T-helper 1 cell treated with Interleukin-12 subunit alpha and Interleukin-12 subunit beta and Interleukin-4 antibody, amounts not matched to agents 30 ng/mL and 1 ng/mL, for 36 hours (primary cell): ENCODE data around the gene LSM11. TPM values are rescaled to one million over a fixed set of nuclear protein-coding genes. Genes with fewer than 3 reads are reported as not detected.

Source experiments
- intact Hi-C: fragments of 100-400 bp; cut with micrococcal nuclease; formaldehyde crosslinking; loops from one replicate; pipeline ENCODE4 v1.15.1; 2024
- total RNA-seq: library from RNA; stranded (reverse); gene quantifications from 2 replicates; pipeline ENCODE4 v1.2.3, GENCODE V29; 2022

LSM11 gene
- total RNA-seq, 1 donor from 2014 or later: 4.6 TPM

DNA sequence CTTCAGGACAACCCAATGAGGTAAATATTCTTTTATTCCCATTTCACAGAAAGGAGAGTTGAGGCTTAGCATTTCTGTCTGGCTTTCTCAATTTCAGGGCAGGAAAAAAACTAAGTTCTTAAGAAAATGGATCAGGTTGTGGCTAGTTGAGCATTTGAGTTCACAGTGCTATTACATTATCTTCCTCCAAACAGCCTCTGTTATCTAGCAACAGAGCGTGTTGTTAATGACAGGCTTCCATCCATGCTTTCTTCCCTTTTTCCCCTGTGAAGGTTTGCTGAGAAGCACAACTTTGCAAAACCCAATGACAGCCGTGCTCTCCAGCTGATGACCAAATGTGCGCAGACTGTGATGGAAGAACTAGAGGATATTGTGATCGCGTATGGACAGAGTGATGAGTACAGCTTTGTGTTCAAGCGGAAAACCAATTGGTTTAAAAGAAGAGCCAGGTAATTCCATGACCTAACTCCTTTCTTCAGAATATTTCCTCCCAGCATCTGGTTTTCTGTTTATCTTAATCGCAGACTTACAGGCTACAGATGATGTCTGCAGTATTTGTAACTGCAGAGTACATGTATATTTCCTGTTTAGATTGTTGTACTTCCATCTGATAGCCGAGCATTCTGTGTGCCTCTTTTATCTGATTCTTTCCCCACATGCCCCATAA is 10.8 kb upstream of the LSM11 start:
- intact Hi-C loops: no loop called here

DNA sequence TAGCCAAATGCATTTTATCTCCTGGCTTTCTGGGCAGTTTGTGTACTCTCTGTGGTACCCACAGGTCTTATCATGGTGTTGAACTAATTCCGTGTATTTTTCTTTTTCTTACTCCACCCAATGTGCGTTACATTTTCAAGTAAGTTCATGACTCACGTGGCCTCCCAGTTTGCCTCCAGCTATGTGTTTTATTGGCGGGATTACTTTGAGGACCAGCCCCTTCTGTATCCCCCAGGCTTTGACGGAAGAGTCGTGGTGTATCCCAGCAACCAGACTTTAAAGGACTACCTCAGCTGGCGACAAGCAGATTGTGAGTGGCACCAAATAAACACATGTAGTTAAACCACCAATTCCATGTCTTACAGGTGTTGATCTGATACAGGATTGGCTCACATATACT is 9.1 kb upstream of the LSM11 start:
- intact Hi-C loops: no loop called here

DNA sequence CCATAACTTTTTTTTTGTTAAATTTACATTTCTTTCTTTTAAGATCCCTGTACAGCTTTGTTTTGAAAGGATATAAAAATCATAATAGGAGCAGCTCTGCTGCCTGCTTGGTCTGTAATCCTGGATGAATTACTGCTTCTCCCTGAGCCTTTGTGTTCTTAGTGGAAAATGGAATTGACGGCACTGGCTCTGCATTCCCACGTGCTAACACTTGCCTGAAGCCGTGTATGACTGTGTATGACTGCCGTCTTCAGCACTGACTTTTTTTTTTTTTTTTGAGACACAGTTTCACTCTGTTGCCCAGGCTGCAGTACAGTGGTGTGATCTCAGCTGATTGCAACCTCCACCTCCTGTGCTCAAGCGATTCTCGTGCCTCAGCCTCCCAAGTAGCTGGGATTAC is 7.5 kb upstream of the LSM11 start:
- intact Hi-C loops: no loop called here

DNA sequence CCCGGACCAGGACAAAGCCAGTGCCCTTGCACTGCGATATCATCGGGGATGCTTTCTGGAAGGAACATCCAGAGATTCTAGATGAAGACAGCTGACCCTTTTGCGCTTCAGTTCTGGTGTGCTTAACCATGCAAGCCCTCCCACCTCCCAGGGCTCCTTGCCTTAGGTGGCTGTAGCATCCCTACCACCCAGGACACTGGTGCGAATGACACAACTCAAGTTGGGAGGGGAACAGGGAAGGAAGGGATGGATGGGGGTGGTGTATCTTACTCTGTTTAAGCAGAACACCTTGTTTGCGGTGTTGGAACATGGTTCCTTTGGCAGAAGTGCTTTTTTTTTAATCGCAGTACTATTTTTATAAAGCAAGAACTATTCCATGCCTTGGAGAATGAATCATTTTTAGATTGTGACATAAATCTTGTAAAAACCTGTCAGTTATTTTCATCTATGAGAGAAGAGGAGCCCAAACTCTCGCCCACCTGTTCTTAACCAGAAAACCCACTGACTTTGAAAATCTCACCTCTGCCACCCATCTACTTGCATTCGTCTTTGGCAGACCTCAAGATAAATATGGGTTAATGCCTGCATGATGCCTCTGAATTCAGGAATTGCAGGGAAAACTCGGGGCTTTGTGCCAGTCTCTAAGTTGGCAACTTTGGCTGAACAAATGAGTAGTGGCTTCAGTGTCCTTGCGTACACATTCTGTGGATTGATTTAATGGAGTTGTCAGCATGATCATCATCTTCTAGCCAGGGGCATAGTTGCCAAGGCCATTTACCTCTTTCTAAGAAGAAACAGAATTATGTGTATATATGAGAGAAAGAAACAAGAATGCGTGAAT is 3.9 kb upstream of the LSM11 start:
- intact Hi-C loops: loop anchor here (5.0 kb wide), 3 partner anchors 87 to 467 kb away; partner anchors contain the start of genes CLINT1 and SOX30

DNA sequence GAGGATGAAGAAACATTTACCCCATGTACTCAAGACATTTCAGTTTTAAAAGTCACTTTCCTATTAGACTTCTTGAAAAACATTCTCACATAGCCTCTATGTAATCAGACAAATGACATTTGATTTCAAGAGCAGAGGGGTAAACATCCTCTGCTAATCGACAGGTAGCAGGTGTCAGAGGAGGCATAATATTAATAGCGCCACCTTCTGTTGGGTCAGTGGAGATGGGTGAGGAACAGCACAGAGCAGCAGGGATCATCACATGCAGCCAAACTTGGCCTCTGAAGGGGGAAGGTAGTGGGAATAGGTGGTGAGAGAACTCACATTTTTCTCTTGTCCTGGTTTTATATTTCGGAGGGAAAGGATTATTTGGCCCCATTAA is 3.3 kb upstream of the LSM11 start:
- intact Hi-C loops: loop anchor here (5.0 kb wide), 3 partner anchors 88 to 468 kb away; partner anchors contain the start of genes CLINT1 and SOX30

DNA sequence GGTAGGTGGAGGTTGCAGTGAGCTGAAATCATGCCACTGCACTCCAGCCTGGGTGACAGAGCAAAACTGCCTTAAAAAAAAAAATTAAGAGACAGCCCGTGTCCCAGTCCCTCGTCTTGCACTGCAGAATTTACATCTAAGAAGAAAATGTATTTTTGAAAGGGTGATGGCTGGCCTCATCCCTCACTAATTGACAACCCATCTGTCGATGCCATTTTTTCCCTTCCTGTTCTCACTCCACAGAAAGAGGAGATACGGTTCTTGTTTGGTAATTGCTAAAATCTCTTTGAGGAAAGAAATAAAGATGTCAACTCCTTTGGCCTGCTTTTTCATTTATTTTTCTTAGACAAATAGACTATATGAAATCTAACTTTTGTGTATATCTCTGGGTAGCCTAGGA is 2.4 kb upstream of the LSM11 start:
- intact Hi-C loops: loop anchor here (5.0 kb wide), 3 partner anchors 89 to 469 kb away; partner anchors contain the start of genes CLINT1 and SOX30

DNA sequence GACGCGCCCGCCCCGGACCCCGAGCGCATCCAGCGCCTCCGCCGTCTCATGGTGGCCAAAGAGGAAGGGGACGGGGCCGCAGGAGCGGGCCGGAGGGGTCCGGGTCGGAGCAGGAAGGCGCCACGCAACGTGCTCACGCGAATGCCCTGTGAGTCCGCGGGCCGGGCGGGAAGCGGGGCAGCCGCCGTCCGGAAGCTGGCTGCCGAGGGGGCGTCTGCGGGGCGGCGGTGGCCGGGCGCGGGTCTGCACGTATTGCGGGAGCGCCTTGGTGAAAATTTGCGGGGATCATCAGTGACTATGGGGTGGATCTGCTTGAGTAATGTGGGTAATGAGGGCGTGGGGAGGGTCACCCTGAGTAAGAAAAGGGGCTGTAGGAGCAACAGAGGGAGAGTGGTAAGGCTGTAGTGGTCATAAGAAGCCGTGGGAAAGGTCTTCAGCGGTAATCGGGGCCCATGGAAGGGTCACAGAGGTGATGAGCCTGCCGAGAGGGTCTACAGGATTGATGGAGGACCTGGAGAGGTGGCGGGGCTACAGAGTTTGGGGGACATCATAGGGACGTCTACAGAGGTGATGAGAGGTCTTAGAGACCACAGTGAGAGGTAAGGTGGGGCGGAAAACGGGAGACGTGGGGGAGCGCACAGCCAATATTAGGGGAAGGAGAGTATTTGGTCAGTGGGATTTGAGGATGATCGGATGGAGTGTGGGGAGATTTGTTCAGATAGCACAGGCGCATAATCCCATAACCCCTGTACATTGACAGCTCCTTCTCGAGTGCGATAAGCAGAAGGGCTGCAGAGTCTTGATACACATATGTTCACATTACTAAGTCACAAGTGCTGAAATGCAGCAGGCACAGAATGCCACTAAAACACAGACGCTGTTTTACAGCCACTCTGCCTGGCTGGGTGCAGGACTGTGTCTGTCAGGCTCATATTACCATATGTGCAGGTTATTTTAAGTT is 819 bp downstream of the LSM11 start:
- intact Hi-C loops: loop anchor here (5.0 kb wide), 3 partner anchors 92 to 472 kb away; partner anchors contain the start of genes CLINT1 and SOX30

DNA sequence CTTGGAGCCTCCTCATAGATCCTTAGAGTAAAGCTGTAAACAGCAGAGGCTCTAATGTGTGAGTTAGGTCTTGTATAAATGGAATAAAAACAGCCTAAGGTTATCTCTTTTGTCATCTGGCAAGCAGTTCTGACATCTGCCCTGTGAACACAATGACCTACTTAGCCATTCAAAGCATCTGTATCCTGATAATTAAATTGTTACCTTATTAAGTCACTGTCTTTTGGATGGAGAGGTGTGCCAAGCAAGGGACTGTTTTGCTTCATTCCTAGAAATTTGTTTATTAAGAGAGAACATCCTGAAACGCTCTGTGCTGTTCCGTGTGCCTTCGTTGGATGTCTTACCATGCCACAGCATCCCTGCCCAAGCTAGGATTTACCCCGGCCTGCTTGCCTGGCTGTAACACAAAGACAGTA is 1.5 kb downstream of the LSM11 start:
- intact Hi-C loops: no loop called here

DNA sequence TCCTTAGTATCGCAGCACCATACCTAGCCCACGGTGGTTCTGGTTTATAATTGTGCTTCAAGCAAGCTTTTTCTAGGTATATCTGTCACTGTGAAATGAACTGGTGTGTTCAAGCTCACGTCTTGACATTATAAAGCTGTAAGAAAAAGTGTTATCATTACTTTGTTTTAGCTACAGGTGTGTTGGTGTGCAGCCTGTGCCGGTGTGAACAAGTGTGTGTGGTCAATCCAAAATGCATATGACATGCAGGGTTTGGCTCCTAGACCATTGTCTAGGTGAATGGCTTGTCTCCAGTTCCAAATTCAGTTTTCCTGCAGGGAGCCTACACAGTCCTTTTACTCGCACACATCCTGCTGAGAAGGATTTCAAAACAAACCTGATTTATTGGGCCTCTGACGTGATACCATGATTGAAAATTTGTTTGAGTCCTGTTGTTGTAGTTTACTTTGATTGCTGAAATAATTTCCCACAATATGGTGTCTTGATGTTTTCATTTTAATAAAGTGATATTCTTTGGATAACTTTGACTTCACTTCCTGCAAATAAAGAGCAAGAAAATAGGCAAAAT is 3.7 kb downstream of the LSM11 start:
- intact Hi-C loops: no loop called here

DNA sequence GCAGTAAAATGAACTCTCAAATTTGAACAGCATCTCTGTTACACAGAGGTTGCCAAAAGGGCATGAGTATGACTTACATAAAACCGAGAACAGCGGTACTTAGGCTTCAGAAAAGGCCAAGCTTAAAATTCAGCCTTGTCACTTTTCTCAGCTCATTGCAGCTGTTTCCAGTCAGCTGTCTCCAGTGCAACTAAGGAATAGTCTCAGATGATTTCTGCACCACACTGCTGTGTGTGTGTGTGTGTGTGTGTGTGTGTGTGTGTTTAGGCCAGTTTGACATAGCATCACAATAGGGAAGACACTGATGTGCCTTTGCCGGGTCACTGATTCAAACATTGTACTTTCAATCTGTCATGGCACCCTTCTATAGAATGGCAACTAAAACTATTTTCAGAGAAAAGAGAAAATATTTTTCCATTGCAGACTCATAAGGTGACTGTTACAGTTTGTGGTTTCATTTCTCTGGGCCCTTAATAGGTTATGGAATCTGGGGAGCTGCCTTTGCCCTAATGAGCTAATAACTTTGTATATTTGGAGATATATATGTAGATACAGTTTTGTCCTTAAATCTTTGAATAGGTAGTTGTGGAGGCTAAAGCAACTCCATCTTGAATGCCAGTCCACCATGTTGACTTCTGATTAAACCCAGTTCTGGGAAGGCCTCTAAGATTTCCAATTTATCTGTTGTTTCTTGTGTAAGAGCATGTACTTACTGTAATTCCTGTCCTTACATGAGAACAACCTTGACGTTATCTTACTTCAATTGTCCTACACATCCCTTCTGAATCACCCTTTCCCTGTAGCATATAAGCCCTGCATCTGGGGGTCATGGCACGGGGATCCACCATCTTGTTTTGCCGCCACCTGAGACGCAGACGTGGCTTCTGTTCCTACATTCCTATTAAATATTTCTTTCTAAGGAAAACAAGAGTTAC is 4.5 kb downstream of the LSM11 start:
- intact Hi-C loops: no loop called here

DNA sequence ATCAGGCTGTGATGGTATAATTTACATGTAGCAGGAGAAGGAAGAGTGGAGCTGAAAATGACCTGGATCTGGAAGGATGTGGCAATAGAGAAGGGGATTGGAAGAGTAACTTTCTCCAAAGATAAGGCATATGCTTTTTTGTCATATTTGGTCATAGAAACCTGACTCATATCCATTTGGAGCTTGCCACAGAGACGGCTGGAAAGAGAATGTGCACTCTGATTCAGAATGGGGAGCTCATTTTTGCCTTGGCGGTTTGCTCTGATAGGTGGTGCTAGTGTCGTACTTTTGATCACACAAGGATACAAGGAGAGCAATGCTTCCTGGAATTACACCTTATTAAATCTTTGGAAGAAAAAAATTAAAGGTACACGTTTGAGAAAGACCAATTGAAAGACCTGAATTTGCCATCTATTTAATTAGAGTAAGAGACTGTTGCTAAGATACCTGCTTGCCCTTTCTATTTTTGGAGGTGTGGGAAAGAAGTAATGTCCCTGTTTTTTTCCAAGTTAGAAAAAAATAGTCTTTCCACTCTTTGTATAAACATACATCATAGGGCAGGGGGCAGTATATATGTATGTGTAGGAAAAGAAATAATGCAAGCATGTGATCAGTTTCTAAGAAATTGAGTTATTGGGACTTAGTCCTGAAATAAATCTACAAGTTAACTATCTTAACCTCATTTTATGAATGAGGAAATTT is 5.4 kb downstream of the LSM11 start:
- intact Hi-C loops: no loop called here

DNA sequence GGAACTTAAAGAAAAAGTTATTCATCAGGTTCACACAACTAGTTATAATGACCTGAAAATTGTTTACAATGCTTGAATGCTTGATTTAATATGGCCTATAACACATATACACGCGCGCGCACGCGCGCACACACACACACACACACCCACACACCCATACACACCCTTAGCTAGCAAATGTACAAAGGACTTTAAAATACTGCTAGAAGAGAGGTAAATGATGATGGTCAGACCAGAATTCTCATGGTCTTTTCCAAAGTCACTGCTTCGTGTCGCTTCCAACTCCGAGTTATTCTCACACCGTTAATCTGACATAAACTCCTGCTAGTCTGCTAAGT is 5.9 kb downstream of the LSM11 start:
- intact Hi-C loops: no loop called here

DNA sequence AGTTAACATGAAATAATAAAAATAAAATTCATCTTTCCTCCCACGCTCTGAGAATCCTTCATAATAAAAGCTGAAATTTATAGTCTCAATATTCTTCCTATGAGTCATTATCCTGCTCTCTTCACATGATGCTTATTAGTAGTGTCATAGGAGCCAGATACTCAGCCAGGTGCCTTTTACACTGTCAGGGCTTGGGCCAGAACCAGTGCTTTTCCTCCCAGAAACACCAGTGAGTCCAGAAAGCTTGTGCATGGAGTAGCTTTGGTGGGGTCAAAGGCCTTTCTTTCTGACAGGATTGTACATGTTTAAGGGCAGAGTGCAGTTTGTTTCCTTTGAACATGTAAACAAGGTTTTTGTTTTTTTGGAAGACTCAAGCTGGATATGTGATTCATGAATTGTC is 6.8 kb downstream of the LSM11 start:
- intact Hi-C loops: no loop called here

DNA sequence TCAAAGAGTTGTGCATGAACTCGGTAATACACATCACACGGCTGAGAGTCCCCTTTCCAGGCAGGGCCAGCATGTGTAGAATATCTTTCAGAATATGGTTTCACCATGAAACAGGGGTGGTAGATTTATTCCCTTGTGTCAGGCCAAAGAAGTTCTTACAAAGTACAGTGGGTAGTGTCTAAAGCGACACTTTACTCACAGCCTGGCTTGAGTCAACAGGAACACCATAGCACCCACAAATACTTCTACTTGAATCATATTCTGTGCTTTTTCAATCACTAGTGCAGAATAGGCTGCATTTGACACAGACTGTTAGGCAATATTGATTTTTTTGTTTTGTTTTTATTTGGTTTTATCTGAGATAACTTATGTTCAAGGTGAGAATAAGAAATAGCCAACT is 12.6 kb downstream of the LSM11 start:
- intact Hi-C loops: no loop called here

DNA sequence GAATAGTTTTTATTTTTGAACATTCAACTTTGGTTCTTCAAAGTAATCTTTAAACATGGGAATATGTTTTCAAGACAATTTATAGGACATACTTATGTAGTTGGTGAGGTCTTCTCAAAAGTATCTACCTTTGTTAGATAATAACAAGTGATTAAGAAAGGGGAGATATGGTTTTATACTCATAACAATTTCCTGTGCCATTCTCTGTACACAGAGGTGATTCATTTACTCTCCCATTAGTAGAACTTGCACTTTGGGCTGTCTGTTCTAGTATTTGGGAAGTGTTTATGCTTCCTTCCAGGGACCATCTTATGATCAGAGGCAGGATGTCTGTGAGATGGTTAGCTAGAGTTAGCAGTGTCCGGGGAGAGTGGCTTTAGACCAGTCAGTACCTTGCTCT is 15.2 kb downstream of the LSM11 start:
- intact Hi-C loops: no loop called here

DNA sequence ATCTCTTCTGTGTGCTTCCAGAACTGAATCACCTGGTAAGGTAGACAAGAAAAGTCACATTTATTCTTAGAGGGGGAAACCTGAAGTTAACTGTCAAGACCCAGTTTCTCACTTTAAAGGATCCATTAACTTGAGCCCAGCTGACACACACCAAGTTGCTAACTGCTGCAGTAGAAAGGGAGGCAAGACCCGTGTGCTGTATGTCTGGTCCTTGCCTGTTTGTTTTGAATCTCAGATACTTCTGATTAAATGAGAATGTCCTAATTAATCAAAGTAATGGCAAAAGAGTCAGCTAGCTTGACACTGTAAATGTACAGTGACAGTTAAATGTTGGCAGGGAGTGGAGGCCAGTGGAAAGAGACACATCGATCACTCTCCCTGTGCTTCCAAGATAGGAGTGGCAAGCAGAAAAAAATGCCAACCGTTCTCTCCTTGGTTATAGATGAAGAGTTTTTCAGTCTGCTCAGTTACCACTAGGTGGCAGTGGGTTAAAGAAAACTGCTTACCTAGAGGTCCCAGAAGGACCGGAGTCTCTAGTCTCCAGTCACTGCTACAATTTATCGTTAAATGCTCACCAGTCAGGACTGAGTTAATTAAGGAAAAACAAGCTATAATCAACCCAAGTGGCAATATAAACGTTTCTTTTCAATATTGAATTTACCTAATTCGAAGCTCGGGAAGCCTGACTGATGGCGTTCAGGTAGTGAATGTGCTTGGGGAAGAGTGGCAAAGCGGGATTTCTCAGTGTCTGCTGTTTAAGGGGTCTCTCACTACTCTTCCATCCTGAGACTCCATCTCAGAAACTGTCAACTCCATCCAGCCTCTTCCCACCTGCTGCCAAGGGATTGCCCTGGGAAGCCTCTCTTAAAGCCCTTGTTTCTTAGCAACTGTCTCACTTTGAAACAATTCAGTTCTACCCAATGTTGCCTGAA is 18.4 kb downstream of the LSM11 start:
- intact Hi-C loops: loop anchor here (1.0 to 10.0 kb wide), 8 partner anchors 59 to 1371 kb away; no protein-coding TSS in a partner anchor

DNA sequence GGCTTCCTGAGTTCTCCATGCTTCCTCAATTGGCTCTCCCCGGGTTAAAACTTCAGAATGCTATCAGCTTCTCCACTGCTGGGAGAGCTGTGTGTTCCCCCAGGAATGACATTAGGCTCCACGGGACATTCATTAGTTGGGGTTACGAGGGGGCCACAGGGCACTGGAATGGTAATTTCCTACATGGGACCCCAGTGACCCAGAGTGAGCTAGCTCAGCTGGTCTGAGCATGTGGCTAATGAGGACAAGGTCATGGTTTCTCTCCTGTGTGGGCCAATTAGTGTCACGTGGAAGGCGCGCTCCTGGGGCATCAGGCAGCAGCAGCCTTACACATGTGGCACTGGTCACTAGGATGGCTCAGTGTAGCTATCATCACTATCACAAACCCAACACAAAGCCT is 21.0 kb downstream of the LSM11 start:
- intact Hi-C loops: loop anchor here (5.0 to 10.0 kb wide), 3 partner anchors 108 to 1340 kb away; no protein-coding TSS in a partner anchor

DNA sequence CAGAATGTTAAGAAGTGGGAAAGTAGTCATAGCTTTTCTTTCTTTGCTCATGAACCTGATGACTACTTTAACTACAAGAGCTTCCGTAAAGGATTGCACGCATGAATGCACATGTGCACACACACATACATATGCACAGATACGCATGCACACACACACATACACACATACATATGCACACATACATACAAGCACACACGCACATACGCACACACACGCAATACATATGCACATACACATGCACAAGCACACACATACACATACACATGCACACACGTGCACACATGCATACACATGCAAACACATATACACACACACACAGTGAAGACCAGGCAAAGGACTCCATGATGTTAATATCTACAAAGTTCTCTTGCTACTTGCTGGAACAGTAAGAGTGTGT is 22.9 kb downstream of the LSM11 start:
- intact Hi-C loops: loop anchor here (10.0 kb wide), 1 partner anchor 1338 kb away; no protein-coding TSS in a partner anchor
